OCI-M2 (cell line): ENCODE results near the gene REEP1.

Experiments used
- DNase-seq: peaks from one replicate; lab custom pipeline; 2025; ENCODE audit not compliant: unreplicated experiment; lab: John Stamatoyannopoulos, UW

Gene REEP1, protein sequence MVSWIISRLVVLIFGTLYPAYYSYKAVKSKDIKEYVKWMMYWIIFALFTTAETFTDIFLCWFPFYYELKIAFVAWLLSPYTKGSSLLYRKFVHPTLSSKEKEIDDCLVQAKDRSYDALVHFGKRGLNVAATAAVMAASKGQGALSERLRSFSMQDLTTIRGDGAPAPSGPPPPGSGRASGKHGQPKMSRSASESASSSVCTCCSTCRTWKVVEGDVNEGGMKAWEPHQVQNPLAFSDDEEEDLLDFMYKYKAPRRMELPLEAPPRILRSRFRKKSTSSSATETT

DNA sequence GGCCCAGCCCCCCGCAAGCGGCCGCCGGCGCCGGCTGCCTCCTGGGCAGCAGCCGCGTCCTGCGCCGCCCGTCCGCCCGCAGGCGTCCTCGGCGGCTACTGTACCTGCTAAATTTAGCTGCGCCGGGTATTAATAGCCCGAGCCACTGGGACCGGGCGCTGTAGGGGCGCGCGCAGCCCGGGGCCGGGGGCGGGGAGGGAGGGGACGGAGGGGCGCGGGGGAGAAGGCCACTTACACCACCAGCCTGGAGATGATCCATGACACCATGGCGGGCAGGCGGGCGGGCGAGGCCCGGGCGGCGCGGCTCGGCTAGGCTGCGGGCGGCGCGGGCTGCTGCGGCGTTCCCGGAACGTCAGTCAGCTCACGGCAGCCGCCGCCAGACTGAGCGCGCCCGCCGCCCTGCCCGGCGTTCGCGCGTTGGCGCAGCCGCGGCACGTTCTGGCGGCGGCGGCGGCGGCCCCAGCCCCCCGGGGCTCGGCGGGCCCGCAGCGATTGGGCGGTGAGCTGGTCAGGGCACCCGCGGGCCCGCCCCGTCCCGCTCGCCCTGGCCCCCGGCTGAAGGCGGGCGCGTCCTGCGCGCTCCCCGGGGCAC, at the start of gene REEP1:
TSS of gene REEP1 (minus strand) at position 383 of the 592 bp plus-strand sequence. CDS start at position 267, 116 bp downstream.
- DNase-seq, result no peak

DNA sequence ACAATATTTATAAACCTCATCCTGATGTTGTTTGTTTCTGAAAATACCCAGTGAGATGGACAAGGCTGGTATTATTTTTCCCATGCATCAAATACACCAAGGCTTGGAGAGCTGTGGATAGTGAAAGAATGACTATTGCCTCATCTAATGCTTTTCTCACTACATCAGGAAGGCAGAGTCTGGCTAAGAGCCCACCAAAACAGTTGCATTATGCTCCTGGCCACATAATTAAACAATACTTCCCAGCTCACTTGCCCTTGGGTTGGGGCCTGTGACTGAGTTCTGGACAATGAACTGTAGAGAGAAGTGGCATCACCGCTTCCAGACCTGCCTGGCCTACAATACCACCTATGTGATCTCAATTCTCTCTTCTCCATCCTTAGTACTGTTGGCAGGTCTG, 46.4 kb upstream of the REEP1 start:
- DNase-seq, result no peak

DNA sequence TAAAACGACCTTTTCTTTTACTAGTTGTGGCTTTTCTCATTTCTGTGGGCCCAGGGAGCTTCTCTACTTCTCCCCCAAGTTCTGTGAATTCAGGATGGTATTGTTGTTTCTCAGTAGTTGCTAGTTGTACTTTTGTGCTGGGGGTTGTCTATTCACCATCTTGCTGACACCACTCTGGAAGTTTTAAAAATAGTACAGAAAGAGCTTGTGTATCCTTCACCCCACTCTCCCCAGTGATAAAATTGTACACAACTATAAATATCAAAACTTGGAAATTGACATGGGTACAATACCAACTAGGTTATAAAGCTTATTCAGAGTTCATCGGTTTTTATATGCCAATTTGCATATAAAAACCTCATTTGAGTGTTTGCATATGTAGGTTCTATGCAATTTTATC, 45.3 kb upstream of the REEP1 start:
- no peak for DNase-seq

DNA sequence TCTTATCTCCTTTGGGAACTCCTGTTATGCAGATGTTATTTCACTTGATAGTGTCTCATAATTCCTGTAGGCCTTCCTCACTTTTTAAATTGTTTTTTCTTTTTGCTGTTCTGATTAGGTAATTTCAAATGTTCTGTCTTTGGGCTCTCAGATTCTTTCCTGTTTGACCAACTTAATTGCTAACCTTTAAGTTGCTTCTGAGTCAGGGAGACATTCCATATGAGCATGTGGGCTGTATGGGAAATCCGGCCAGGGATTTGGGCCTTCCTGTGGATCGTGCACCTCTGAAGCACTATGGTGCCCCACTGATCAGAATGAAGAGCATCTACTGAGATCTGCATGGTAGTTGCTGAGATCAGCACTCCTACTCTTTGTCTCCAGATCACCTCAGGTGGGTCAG, 44.7 kb upstream of the REEP1 start:
- no peak for DNase-seq

DNA sequence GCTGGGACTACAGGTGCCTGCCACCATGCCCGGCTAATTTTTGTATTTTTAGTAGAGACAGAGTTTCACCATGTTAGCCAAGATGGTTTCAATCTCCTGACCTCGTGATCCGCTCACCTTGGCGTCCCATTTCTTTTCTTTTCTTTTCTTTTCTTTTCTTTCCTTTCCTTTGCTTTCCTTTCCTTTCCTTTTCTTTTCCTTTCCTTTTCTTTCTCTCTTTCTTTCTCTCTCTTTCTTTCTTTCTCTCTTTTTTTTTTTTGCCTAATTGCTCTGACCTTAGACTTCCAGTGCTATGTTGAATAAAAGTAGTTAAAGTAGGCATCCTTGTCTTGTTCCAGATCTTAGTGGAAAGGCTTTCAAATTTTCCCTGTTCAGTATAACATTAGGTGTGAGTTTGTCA, 41.0 kb upstream of the REEP1 start:
- DNase-seq, result no peak

DNA sequence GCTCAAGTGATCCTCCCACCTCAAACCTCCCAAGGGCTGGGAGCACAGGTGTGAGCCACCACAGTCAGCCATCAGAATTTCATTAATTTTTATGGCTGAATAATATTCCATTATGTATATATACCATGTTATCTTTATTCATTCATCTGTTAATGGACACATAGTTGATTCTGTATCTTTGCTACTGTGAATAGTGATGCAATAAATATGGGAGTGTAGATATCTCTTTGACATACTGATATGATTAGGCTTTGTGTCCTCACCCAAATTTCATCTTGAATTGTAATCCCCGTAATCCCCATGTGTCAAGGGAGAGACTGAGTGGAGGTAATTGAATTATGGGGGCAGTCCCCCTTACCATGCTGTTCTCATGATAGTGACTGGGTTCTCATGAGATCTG, 38.2 kb upstream of the REEP1 start:
- DNase-seq, result no peak

DNA sequence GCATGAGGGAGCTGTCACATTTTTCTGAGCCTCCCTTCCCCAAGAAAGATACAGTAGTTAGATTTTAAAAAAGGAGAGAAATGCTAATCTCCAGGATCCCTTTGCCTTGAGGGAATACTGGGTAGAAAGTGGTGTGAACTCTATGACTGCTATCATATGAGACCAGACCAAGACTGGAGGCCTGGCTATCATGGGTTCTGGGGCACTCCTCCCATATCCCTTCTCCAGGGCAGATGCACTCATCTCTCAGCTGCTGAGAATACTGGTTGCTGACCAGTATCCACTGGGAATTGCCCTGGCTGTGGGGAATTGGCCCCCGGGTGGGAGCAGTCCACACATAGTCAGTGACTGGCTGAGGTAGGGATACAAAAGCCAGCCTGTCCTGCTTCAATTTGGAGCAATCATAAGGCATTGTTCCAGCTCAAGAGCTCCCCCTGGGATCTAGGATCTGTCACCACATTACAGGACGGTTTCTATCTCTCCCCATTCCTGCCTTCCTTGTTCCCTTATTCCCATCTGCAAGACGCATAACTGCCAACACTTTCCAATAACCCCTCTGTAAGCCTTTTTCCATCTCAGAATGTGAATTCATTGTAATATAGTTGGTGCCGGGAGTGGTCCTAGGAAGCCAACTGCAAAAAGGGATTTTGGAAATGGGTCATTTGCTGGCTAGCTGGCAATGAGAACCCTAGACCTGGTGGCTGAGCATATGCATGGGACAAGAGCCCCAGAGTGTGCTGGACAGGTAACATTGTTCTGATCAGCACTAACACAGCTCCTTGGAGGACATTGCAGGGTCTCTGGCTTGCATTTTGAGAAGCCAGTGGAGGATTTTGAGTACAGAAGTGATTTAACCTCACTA, 35.4 kb upstream of the REEP1 start:
- DNase-seq, result peak; percentile 10

DNA sequence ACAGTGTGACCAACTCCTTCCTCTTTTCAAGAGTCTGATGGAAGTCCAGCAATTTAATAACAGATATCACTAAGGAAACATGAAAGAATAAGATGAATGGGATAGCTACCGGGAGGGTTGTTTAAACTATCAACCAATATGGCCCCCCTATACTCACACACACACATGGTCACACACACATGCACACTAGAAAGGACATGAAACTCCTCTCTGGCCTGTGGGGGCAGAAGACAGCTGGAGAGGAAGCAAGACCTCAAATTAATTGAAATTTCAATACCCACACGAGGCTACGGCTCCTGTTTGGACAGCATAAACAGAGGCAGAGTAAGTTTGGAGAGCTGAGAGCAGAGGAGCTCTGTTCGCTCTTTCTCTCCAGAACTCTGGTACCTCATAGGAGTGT, 34.7 kb upstream of the REEP1 start:
- DNase-seq, result no peak

DNA sequence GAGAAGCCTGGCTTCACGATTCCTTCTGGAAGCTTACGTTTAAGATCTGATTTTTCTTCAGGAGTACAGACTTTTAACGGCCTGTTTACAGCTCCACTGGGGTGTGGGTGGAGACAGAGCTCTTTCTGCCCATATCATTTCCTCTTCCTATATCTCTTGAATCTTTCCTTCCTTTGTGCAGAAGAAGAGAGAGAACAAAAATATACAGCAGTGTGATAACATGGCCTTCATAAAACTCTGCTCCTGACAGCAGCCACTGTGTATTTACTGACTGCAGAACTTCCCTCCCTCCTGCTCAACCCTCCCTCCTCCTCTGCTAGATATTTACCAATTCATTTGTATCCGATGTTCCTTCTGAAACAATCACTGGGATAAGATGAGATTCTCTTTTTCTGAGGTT, 34.1 kb upstream of the REEP1 start:
- DNase-seq, result no peak

DNA sequence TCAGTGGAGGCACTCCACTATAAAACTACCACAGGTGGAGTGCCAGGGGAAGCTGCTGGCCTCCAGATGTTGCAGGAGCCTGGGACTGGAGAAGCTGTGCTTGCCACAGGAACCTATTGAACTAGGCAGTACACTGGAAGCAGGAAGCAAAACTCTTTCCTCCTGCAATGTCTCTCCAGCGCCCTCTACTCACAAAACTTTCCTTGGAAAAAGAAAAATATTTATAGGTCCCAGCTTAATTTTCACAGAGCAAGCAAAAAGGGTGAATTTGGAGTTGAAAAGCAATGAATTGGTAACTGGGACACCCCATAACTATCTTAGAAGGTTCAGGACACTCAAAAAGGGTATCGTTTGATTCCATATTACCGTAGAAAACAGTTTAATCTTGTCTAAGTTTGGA, 33.2 kb upstream of the REEP1 start:
- no peak for DNase-seq

DNA sequence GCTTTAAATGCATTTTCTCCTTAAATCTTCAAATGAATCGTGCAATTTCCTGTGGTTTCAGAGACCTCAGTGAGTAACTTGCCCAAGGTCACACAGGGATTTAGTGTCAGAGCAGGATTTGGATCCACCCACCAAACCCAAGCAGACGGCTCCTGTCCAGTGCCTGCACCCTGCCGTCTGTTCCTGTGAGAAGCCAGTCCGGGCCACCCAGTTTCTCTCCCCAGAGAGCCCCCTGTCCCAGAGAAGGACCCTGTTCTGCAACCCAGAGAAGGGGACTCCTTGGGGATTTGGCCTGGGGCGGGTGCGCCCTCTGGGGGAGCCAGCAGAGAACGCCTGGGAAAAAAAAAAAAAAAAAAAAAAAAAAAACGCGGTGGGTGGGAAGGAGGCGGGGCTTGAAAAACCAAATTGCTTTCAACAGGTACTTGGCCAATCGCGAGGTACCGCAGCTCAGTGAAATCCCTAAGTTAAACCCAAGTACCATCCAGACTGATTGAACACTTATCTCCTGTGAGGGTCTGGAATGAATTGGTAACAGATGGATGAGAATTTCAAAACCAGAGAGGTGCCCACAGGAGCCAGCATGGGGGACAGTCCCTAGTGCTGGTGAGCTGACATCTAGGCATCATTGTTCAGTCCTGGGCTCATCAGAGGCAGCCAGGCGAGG, 30.9 kb upstream of the REEP1 start:
- no peak for DNase-seq

DNA sequence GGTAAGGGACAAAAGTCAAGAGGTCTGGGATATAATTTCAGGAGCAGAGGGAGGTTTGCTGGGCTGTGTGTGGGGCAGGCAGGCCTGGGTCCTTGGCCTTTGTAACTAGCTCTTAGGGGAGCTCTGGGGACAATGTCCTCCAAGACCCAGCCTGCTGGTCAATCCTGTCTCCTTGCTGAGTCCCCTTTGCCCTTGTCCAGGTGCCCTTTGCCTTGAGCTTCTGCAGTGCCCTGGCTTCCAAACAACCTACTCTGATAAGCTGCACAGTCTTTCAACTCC, 30.0 kb upstream of the REEP1 start:
- DNase-seq, result no peak

DNA sequence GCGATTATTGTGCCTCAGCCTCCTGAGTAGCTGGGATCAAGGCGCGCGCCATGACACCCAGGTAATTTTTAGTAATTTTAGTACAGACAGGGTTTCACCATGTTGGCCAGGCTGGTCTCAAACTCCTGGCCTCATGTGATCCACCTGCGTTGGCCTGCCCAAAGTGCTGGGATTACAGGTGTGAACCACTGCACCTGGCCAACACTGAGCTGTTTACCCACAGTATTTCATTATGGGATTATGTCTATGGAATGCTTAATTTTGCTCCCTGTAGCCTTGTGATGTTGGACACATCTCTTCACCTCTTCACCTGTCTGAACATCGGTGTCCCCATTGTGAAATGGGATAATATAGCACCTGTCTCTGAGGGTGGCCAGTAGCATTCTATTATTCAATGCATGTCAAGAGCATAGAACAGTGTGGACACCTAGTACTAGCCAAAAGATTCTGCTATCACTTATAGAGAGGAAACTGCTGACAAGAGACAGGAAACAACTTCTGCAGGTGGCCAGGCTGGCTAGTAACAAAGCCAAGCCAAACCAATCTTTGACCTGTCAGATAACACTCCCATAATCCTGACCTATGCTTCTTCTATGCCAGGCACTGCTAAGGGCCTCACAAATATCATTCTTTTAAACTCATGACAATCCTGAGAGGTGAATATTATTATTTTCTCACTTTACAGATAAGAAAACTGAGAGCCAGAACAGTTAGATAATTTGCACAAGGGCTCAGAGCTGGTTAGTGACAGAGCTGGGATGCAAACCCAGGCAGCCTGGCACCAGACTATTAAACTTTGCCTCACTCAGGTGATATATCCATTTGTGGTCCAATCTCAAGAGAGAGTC, 29.4 kb upstream of the REEP1 start:
- no peak for DNase-seq

DNA sequence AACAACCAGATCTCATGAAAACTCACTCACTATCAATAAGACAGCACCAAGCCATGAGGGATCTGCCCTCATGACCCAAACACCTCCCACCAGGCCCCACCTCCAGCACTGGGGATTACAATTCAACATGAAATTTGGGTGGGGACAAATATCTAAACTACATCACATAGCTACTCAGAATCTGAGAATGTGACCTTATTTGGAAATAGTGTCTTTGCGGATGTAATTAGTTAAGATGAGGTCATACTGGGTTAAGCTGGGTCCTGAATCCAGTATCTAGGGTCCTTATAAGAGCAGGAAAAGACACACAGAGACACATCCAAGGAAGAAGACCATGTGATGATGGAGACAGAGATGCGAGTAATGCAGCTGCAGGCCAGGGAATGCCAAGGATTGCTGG, 27.5 kb upstream of the REEP1 start:
- no peak for DNase-seq

DNA sequence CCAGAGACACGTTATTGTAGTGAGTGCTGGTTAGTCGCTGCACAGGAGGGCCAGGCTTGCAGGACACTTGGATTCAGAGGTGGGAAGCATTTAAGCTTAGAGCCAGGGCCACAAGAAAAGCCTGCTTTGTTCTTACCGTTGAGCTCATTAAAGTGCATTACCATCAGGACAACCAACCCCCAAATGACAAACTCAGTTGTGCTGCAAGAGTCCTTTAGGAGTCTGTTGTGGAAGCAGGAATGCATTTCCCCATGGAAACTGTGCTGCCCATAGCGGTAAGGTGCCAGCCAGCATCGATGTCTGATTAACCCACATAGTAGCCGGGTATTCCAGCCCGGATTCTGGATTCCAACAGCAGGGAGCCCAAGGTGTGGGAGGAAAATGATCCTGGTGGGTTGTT, 23.4 kb upstream of the REEP1 start:
- no peak for DNase-seq

DNA sequence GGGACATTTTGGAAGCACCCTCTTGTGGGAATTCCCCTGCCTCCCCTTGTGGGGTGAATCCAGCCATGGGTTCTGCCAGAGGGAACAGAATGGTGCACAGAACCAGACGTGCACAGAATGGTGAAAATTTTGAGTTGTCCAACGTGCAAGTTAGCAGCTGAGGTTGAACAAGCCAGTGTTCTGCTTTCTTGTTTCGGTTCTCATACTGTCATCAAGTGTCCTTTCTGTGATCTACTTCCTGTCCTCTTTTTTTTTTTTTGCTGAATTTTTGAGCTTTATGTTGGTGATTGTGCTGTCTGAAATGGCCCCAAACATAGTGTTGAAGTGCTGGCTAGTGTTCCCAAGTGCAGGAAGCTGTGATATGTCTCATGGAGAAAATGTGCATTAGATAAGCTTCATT, 21.5 kb upstream of the REEP1 start:
- DNase-seq, result no peak

DNA sequence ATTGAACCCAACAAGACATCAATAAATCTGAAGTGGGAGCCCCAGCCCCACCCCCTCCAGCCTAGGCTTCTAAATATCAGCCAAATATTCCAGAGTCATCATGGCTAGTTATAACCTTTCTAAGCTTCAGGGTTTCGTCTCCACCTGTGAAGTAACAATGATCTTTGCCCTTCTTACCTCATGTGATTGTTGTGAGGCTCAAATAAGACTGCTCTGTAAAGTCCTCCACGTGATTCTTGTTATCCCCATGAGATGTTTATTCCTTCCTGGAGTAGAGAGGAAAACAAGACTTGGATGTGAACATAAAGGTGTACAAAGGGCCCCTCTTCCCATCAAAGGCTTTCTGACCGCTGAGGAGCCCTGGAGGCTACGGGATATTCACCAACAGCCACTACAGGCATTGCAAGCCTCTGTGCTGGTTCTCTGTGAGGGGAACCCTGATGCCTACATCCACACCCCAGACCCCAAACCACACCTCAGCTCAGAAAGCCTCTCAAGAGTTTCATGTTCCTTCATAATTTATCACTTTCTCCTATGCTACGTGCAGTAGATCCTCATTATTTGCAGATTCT, 20.1 kb upstream of the REEP1 start:
- DNase-seq, result no peak

DNA sequence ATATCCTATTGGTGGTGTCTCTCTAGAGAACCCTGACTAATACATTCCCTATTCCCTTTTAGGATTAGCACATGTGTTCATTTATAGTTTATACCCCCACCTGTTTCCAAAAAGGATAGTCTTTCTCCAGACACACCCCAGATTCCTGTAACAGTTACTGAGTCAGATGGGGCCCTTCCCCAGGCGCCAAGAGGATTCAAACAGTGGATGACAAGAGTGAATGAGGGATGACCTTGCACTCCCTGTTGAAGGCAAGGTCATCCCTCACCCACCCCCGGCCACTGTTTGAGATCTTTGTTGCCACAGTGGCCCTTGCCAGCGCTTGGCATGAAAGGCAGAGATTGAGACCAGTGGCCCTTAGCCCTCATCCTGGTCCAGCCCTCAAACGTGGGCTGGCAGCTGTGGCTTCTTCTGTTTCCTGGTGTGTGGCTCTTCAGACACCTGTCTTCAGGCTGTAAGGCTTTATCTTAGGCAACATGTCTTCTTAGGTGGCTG, 15.3 kb upstream of the REEP1 start:
- no peak for DNase-seq

DNA sequence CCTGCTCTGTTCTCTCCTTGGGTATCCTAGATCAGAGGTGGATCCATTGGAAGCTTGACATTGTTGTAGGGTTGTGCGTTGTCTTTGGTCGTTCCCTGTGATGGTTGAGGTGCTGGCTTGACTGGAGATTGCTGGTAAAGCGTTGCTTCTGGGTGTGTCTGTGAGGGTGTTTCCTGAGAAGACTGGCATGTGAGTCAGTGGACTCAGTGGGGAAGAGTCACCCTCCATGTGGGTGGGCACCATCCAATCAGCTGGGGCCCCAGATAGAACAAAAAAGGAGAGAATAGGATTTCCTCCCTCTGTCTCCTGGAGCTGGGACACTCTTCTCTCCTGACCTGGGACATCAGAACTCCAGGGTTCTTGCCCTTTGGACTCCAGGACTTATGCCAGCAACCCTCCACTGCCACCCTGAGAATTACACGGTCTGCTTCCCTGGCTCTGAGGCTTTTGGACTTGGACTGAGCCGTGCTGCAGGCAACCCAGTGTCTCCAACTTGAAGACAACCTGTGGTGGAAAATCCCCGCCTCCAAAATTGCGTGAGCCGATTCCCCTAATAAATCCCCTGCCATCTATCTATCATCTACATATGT, 14.8 kb upstream of the REEP1 start:
- DNase-seq, result no peak

DNA sequence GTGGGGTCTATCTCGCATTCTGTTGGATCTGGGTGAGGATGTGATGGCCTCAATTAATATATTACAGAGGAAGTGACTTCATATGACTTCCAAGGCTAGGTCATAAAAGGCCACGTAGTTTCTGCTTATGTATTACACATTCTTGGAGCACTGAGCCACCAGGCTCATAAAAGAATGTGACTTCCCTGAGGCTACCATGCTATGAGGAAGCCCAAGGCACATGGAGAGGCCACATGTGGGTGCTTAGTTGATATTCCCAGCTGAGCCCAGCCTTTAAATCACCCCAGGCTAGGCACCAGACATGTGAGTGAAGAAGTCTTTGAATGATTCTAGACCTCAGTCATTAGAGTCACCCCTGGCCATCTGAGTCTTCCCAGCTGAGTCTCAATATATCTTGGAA, 13.3 kb upstream of the REEP1 start:
- DNase-seq, result no peak
